ENCODE measurements around the gene KLK2. TPM values are rescaled to one million over a fixed set of nuclear protein-coding genes. Genes with fewer than 3 reads are reported as not detected.

The KLK2 gene
- total RNA-seq, 1 donor from 2014 or later: not detected

DNA sequence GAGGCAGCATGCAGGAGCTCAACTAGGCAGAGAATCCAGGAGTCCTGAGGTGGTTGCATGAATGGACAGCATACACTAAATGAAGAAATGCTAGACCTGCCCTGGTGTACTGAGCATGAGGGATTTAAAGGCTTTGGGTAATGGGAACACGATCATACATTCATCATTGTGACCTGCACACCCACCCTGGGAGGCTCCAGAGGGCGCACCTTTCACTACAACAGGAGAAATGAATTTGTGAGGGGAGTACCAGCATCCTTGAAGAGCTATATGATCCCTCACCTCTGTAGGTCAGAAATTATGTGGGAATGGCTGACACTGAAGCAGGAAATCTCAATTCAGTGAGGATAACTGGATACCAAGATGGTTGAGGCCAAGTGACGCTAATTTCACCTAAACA, 8.9 kb downstream of the KLK2 start:
- Mint-ChIP-seq H3K27ac (ENCODE audit: unreplicated experiment) (no peak overlapping the region), H3K4me1 (ENCODE audit: low read depth) (no peaks in the 10 kb centered on the region), H3K36me3 (ENCODE audit: low read depth) (no peaks in the 10 kb centered on the region), H3K27me3 (ENCODE audit: low read depth) (peaks cover 15% of the 10 kb centered on the region), H3K9me3 (ENCODE audit: low read depth) (no peaks in the 10 kb centered on the region), H3K4me3 (ENCODE audit: unreplicated experiment) (no peak overlapping the region)
- TF ChIP-seq, protein P1, sequence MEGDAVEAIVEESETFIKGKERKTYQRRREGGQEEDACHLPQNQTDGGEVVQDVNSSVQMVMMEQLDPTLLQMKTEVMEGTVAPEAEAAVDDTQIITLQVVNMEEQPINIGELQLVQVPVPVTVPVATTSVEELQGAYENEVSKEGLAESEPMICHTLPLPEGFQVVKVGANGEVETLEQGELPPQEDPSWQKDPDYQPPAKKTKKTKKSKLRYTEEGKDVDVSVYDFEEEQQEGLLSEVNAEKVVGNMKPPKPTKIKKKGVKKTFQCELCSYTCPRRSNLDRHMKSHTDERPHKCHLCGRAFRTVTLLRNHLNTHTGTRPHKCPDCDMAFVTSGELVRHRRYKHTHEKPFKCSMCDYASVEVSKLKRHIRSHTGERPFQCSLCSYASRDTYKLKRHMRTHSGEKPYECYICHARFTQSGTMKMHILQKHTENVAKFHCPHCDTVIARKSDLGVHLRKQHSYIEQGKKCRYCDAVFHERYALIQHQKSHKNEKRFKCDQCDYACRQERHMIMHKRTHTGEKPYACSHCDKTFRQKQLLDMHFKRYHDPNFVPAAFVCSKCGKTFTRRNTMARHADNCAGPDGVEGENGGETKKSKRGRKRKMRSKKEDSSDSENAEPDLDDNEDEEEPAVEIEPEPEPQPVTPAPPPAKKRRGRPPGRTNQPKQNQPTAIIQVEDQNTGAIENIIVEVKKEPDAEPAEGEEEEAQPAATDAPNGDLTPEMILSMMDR (IDR thresholded peaks at IDR 0.05): no peak
- DNase-seq (ENCODE audit: low spot score): no peak

DNA sequence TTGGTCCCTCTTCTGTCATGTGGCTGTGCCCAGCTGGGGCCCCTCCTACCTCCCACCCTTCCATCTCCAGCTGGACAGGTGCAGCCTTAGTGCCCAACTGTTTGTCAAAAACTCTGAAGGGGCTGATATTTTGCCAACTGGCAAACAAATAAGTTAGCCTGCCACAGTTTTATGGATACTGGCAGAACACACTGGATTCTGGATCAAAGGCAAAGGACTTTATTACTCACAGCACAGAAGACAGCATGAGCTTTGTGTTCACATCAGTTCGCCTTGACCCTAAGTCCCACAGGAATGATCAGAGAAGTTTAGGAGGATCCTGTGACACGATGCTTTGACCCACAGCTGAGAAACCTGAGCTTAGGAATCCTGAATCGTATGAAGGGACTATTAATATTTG, 16.4 kb downstream of the KLK2 start:
- DNase-seq (ENCODE audit: low spot score): no peak
- peaks cover 7% of the 10 kb centered on the region for H3K27me3 Mint-ChIP-seq (ENCODE audit: low read depth)
- H3K27ac Mint-ChIP-seq (ENCODE audit: unreplicated experiment): no peak overlapping the region
- no peaks in the 10 kb centered on the region for H3K36me3 Mint-ChIP-seq (ENCODE audit: low read depth)
- H3K9me3 Mint-ChIP-seq (ENCODE audit: low read depth): no peaks in the 10 kb centered on the region
- no peak overlapping the region for H3K4me3 Mint-ChIP-seq (ENCODE audit: unreplicated experiment)
- TF ChIP-seq, protein P1 (IDR thresholded peaks at IDR 0.05): no peak
- no peaks in the 10 kb centered on the region for H3K4me1 Mint-ChIP-seq (ENCODE audit: low read depth)

DNA sequence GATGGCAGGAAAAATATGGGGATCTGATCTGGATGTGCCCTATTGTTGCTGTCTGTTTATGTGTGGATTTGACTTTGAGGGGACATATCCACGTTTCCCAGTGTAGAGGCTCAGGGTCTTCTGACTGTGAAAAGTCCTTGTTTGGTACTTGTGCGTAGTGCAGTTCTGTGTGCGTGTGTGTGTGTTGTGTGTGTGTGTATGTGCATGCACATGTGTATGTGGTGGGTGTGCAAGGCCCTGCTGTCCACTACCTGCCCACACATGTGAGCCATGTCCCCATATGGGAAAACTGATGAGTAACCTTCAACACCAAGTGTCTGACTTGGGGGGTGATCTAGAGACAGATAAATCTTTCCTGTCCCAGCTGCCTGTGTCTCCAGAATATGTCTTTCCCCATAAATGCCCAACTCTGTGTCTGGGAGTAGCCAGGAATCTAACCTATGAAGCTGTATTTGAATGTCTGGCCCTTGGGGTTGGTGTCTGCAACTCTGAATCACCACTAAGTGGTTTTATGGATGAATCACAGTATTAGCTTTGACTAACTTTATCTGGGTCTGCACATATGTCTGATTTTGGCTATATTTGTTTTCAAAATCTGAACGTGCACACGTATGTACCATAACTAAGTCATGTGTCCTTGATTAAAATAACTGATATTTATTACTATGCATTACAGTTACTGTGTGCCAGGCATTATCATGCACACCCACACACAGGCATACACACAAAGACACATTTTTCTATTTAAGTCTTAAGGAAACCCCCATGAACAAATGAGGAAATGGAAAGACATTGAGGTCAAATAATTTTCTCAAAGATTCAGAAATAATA, 17.4 kb downstream of the KLK2 start:
- DNase-seq (ENCODE audit: low spot score): no peak
- Mint-ChIP-seq H3K36me3 (ENCODE audit: low read depth) (no peaks in the 10 kb centered on the region), H3K4me3 (ENCODE audit: unreplicated experiment) (no peak overlapping the region), H3K4me1 (ENCODE audit: low read depth) (no peaks in the 10 kb centered on the region), H3K27me3 (ENCODE audit: low read depth) (peaks cover 7% of the 10 kb centered on the region), H3K9me3 (ENCODE audit: low read depth) (no peaks in the 10 kb centered on the region), H3K27ac (ENCODE audit: unreplicated experiment) (no peak overlapping the region)
- TF ChIP-seq, protein P1 (IDR thresholded peaks at IDR 0.05): no peak

DNA sequence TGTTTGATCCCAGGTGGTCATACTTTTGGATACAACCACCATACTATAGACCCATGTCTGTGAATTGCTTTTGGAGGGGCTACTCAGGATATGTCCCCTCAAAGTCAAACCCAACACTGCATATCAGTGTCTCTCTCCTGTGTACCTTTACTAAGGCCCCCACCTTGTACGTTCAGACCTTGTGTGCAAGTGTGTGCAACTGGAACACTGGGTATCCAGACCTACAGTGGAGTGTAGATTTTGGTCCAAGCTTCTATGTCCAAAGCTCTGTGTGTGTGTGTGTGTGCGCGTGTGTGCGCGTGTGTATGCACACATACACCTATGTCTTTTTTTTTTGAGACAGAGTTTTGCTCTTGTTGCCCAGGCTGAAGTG, 18.0 kb downstream of the KLK2 start:
- no peaks in the 10 kb centered on the region for H3K4me1 Mint-ChIP-seq (ENCODE audit: low read depth)
- no peaks in the 10 kb centered on the region for H3K9me3 Mint-ChIP-seq (ENCODE audit: low read depth)
- H3K27me3 Mint-ChIP-seq (ENCODE audit: low read depth): peaks cover 7% of the 10 kb centered on the region
- no peak overlapping the region for H3K4me3 Mint-ChIP-seq (ENCODE audit: unreplicated experiment)
- TF ChIP-seq, protein P1 (IDR thresholded peaks at IDR 0.05): no peak
- DNase-seq (ENCODE audit: low spot score): no peak
- H3K27ac Mint-ChIP-seq (ENCODE audit: unreplicated experiment): no peak overlapping the region
- no peaks in the 10 kb centered on the region for H3K36me3 Mint-ChIP-seq (ENCODE audit: low read depth)

DNA sequence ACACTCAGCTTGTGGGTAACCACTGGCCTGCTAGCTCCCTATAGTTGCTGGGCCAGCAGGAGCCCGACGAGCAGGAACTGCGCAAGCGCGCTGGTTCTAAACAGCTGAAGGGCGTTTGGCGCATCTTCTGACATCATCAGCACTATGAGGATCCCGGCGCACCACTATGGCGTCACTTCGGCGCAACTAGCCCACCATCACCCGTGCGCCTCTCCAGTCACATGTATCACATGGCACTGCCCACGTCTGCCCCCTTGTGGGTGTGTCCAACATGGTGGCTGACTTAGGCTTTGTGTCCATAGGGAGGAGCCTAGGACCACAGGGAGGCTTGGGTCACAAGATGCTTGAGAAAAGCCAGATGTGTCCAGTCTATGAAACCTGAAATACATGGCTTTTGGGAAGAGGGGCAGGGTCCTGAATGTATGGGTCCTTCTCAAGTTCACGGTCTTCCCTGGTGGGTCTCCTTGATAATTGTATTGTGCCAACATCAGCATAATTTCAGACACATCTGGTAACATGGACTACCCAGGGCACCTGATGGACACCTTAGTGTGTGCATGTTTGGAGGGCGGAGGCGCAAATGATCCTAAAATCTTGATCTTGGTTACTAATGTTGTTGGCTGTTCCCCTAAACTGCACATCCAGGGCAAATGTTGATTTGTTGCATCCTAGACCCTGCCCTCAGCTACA, 20.0 kb downstream of the KLK2 start:
- Mint-ChIP-seq H3K27me3 (ENCODE audit: low read depth) (peaks cover 9% of the 10 kb centered on the region), H3K4me3 (ENCODE audit: unreplicated experiment) (no peak overlapping the region), H3K27ac (ENCODE audit: unreplicated experiment) (no peak overlapping the region), H3K9me3 (ENCODE audit: low read depth) (no peaks in the 10 kb centered on the region), H3K4me1 (ENCODE audit: low read depth) (no peaks in the 10 kb centered on the region), H3K36me3 (ENCODE audit: low read depth) (no peaks in the 10 kb centered on the region)
- TF ChIP-seq, protein P1 (IDR thresholded peaks at IDR 0.05): no peak
- DNase-seq (ENCODE audit: low spot score): no peak

Data from chondrocyte (in vitro differentiated cells).